NCI-H2081 treated with DMSO at 0.1 percent for 48 hours (cell line): ENCODE results near the gene ZG16B.

Experiments used
- DNase-seq: peaks from one replicate; lab custom pipeline; 2025; lab: John Stamatoyannopoulos, UW

Gene ZG16B

GRCh38 chr16:2825049-2825742, 4.9 kb upstream of the ZG16B start:
- DNase-seq = no peak

- DNase-seq = no peak
Measured at GRCh38 chr16:2825906-2826305, 4.2 kb upstream of the ZG16B start.

DNA sequence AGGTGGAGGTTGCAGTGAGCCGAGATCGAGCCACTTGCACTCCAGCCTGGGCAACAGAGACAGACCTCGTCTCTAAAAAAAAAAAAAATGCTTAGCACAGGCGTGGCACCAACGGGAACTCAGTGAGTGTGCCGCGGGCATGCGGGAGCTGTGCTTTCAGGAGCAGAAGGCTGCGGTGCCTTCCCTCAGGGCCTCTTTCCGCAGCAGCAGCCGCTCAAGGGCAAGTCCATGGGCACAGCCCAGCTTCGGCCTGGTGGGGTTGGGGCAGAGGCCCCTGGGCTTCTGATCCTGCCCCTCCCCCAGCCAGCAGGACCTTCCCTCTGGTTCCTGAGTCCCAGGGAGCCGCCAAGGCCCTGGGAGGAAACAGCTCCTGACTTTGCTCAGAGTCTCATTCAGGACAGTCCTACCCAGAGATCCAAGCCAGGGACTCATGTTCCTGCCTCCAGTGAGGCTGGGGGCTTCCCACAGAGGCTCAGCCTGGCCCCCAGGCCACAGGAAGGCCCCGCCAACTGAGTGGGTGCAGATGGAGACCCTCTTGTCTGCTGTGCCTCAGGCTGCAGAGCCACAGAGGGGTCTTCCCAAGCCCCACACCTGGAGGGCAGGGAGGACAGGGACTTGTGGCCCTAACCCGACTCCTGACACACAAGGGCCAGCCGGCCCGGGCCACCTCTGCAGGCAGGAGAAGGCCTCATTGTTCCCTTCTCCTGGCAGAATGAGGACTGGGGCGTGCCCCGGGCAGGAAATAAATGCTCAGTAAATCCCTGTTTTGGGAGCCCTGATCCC, 3.3 kb upstream of the ZG16B start:
- DNase-seq = no peak

DNA sequence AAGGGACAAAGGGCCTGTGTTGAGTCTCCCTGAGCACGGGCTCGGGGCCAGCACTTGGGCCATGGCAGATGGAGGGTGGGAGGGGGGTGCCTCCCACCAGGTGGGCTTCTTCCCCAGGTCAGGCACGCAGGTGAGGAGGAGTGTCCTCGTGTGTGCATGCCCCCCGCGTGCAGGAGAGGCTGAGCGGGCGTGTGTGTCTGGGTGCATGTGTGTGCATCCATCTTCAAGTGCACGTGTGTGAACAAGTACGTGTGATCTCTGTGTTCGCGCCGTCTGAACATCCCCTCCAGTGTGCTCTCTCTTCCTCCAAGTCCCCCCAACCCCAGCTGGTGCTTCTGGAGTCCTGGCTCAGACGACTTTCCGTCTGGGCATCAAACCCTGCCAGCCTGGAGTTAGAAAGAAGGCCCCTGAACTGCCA, 2.7 kb upstream of the ZG16B start:
- DNase-seq = no peak

DNA sequence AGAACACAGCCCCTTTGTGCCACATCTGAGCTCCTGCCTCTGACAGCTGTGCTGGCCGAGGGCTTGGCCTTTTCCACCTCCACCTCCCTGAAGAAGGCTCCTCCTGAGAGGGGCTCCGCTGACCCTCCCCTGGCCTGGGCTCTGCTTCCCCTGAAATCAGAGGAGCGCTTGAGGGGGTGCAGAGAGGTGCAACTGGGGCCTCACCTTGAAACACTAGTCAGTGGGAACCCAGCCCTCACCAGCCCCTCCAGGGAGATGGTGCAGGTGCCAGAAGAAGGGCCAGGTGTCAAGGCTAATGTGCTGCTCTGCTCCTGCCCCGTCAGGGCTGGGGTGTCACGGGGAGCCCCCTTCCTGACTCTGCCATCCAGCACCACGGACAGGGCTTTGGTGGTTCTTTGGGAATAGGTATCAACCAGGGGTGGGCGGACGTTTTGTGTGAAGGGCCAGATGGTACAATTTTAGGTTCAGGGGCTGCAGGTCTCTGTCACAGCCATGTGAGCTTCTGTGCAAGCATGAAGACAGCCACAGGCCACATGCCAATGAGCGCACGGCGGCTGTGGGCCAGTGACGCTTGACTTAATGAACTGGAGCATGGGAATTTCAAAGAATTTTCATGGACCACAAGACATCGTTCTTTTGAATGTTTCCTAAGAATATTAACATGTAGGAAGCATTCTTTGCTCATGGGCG, 2.1 kb upstream of the ZG16B start:
- no peak for DNase-seq

- no peak for DNase-seq
Measured at GRCh38 chr16:2828521-2828840, 1.6 kb upstream of the ZG16B start.

- no peak for DNase-seq
Measured at GRCh38 chr16:2828876-2829430, 1.1 kb upstream of the ZG16B start.

- DNase-seq = no peak
Measured at GRCh38 chr16:2830355-2830695, 222 bp downstream of the ZG16B start.

DNA sequence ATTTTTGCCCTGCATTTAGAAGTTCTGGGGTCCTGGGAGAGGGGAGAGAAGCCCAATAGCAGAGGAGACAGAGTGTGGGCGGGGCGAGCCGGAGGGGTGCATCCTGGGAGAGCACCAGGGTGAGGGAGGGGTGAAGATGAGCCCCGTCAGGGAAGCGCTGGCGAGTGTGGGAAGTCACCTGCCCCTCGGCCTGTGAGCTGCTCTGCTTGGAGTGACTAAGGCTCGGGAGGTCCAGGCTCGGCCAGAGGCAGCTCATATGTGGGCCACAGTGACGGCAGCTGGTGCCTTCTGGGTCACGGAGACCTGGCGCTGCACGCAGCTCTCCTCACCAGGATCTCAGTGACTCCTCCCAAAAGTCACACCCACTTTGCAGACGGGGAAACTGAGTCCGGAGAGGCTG, 1.1 kb downstream of the ZG16B start:
- DNase-seq = no peak

GRCh38 chr16:2833776-2834175, 3.7 kb downstream of the ZG16B start:
- no peak for DNase-seq

DNA sequence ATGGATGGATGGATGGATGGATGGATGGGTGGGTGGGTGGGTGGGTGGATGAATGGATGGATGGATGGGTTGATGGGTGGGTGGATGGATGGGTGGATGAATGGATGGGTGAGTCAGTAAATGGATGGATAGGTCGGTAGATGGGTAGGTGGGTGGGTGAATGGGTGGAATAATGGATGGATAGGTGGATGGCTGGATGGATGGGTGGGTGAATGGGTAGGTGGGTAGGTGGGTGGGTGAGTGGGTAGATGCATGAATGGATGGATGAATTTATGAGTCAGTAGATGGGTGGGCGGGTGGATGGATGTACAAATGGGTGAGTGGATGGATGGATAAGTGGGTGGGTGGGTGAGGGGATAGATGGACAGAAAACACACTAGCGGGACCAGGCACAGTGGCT, 4.9 kb downstream of the ZG16B start:
- DNase-seq = no peak

GRCh38 chr16:2835638-2836493, 5.8 kb downstream of the ZG16B start:
- no peak for DNase-seq

- no peak for DNase-seq
Measured at GRCh38 chr16:2836646-2837508, 6.8 kb downstream of the ZG16B start.

- DNase-seq = no peak
Measured at GRCh38 chr16:2838928-2839327, 8.8 kb downstream of the ZG16B start.

- DNase-seq = no peak
Measured at GRCh38 chr16:2839650-2840450, 9.7 kb downstream of the ZG16B start.

DNA sequence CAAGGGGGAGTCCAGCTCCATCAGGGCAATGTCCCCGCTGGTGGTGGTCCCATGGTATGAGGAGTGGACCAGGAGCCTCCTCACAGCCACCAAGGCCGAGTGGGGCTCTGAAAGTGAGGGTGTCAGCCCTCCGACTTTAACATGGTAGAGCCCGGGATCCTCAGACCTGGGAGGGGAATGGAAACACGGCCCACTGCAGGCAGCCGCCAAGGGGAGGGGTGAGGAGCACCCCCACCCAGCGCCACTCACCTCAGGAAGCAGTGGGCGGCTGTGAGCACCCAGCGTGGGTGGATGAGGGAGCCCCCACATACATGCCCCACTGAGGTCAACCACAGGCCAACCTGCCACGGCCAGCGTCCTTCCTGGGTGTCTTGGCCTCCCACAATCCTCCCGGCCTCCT, 10.8 kb downstream of the ZG16B start:
- no peak for DNase-seq

GRCh38 chr16:2841606-2842339, 11.7 kb downstream of the ZG16B start:
- no peak for DNase-seq

DNA sequence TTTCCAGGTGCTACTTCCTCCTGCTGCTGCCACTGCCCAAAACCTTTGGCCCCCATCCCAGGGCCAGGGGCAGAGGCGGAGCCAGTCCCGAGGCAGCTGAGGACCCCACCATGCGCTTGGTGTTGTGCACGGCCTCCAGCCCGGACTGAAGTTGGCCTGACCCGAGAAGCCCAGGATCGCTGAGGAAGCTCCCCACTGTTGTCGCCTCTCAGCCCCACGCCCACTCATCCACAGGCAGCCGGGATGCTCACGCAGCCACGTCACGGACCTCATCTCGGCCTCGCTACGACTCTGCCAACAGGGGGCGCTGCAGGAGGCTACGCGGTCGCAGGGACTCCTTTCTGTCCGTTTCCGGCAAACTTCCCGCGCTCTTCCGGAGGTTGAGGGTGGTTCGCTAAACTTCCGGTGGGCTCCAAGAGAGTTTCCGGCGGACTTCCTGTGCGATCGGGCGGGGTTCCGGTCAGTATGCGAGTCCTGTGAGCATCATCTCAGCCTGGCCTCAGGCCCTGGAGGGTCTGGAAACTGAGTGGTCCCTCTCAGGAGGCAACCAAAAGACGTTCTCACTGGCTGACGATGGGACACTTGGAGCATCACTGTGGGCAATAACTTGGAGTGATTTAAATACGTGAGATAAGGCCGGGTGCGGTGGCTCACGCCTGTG, 12.4 kb downstream of the ZG16B start:
- no peak for DNase-seq

DNA sequence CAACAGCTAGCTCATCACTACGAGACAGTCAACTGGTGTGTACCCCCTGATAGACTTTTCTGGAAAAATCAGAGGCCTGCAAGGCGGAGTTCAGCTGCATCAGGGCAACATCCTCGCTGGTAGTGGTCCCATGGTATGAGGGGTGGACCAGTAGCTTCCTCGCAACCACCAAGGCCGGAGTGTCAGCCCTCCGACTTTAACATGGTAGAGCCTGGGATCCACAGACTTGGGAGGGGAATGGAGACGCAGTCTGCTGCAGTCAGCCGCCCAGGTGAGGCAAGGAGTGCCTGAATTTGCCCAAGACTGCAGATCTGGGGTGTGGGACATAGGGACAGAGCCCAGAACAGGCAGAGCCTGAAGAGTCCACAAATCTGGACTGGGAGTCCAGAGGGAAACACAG, 13.4 kb downstream of the ZG16B start:
- no peak for DNase-seq
